MG63 (cell line): Measurements from ENCODE around the gene RFTN1. TPM values are rescaled to one million over a fixed set of nuclear protein-coding genes. Genes with fewer than 3 reads are reported as not detected.
"Not testable (repeated sequence)": the region's sequence is repeated elsewhere in the genome, so short reads cannot be mapped to it uniquely, and the experiment has no call there.

ENCODE experiments used
- DNase-seq: peaks from one replicate; pipeline ENCODE4 v3.0.0-alpha.2; 2020
- H3K27me3 ChIP-seq: fragments of 250-450 bp; sonication (Bioruptor Pico); 2 replicates; pipeline ENCODE4 v1.5.1; 2020; ENCODE audit warnings: mild to moderate bottlenecking, moderate library complexity
- H3K36me3 ChIP-seq: fragments of 250-450 bp; sonication (Bioruptor Pico); 2 replicates; pipeline ENCODE4 v1.5.1; 2020; ENCODE audit warnings: mild to moderate bottlenecking, moderate library complexity
- H3K4me3 ChIP-seq: fragments of 250-450 bp; sonication (Bioruptor Pico); 2 replicates; pipeline ENCODE4 v1.5.1; 2020; ENCODE audit warnings: mild to moderate bottlenecking, moderate library complexity
- H3K9me3 ChIP-seq: fragments of 250-450 bp; sonication (Bioruptor Pico); 2 replicates; pipeline ENCODE4 v1.5.1; 2020; ENCODE audit warnings: mild to moderate bottlenecking, moderate library complexity
- total RNA-seq: library from RNA; depleted of rRNA; stranded (reverse); fragments of >200 nt; shearing (Covaris generic); gene quantifications from 2 replicates; pipeline ENCODE4 v1.2.3, GENCODE V29; 2014; ENCODE audit warnings: low replicate concordance

Gene RFTN1
- total RNA-seq, 1 experiment from 2014 or later: 44.1 TPM

DNA sequence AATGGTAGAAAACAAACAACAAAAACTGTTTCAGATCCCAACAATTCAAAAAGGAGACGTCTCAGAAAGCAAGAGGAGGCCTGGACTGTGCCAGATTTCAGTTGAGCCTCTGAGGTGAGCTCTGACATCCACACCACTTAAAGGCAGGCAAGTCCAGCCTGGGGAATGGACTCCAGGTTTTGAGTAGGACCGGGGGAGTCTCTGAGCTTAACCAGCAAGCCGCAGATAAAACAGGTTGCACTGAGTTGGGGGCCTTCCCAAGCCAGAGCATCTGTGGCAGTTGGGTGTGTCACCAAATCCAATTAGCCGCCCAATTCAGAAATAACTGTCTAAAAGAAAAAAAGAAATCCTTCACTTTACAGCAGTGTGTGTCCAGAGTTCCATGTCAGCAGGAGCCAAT lies 193.8 kb downstream of the RFTN1 start:
- H3K4me3 ChIP-seq: no peak overlapping the region
- H3K36me3 ChIP-seq: peaks cover 2% of the 10 kb centered on the region; the same call in 1 of the 2 replicates
- DNase-seq: no peak
- no peaks in the 10 kb centered on the region for H3K27me3 ChIP-seq
- no peaks in the 10 kb centered on the region for H3K9me3 ChIP-seq

GRCh38 chr3:16319307-16319706 lies 194.2 kb downstream of the RFTN1 start:
- H3K36me3 ChIP-seq: peaks cover 2% of the 10 kb centered on the region; the same call in 1 of the 2 replicates
- H3K27me3 ChIP-seq: no peaks in the 10 kb centered on the region
- H3K9me3 ChIP-seq: no peaks in the 10 kb centered on the region
- DNase-seq: no peak
- H3K4me3 ChIP-seq: no peak overlapping the region

- no peaks in the 10 kb centered on the region for H3K9me3 ChIP-seq
- H3K4me3 ChIP-seq: no peak overlapping the region
- DNase-seq: no peak
- H3K27me3 ChIP-seq: no peaks in the 10 kb centered on the region
- H3K36me3 ChIP-seq: peaks cover 2% of the 10 kb centered on the region; the same call in 1 of the 2 replicates
These were observed 195.3 kb downstream of the RFTN1 start for GRCh38 chr3:16318176-16318575.

GRCh38 chr3:16317561-16317945 lies 195.9 kb downstream of the RFTN1 start:
- DNase-seq: no peak
- Histone ChIP-seq H3K9me3 (no peaks in the 10 kb centered on the region), H3K27me3 (no peaks in the 10 kb centered on the region), H3K4me3 (no peak overlapping the region), H3K36me3 (peaks cover 2% of the 10 kb centered on the region)

GRCh38 chr3:16316847-16317560 lies 196.5 kb downstream of the RFTN1 start:
- DNase-seq: no peak
- no peaks in the 10 kb centered on the region for H3K9me3 ChIP-seq
- no peak overlapping the region for H3K4me3 ChIP-seq
- H3K27me3 ChIP-seq: no peaks in the 10 kb centered on the region
- peaks cover 2% of the 10 kb centered on the region for H3K36me3 ChIP-seq

GRCh38 chr3:16316396-16316795 lies 197.1 kb downstream of the RFTN1 start:
- Histone ChIP-seq H3K4me3 (no peak overlapping the region), H3K36me3 (no peaks in the 10 kb centered on the region; the same call in none of the 2 replicates), H3K27me3 (no peaks in the 10 kb centered on the region), H3K9me3 (no peaks in the 10 kb centered on the region)
- DNase-seq: no peak

DNA sequence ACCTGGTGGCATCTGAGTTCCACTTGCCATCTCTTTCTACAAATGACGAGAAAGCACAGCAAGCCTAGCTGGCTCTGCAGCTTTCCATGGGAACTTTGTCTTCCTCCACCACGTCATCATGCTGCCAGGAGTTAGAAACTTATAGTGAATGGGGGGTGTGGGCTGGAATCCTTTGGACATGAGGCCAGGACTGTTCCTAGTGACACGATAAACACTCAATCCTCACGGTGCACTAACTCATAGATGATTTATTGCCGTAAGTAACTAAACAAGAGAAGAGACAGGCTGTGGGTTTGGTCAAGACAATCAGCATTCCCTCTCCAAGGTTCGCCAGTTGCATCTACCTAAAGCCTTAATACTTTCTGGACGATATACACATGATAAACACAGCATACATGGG lies 197.9 kb downstream of the RFTN1 start:
- no peaks in the 10 kb centered on the region for H3K27me3 ChIP-seq
- H3K36me3 ChIP-seq: no peaks in the 10 kb centered on the region; the same call in 1 of the 2 replicates
- no peak overlapping the region for H3K4me3 ChIP-seq
- no peak for DNase-seq
- H3K9me3 ChIP-seq: no peaks in the 10 kb centered on the region

GRCh38 chr3:16313886-16314645 lies 199.4 kb downstream of the RFTN1 start:
- H3K27me3 ChIP-seq: no peaks in the 10 kb centered on the region
- H3K36me3 ChIP-seq: no peaks in the 10 kb centered on the region; the same call in 1 of the 2 replicates
- H3K4me3 ChIP-seq: no peak overlapping the region
- H3K9me3 ChIP-seq: no peaks in the 10 kb centered on the region
- DNase-seq: no peak

DNA sequence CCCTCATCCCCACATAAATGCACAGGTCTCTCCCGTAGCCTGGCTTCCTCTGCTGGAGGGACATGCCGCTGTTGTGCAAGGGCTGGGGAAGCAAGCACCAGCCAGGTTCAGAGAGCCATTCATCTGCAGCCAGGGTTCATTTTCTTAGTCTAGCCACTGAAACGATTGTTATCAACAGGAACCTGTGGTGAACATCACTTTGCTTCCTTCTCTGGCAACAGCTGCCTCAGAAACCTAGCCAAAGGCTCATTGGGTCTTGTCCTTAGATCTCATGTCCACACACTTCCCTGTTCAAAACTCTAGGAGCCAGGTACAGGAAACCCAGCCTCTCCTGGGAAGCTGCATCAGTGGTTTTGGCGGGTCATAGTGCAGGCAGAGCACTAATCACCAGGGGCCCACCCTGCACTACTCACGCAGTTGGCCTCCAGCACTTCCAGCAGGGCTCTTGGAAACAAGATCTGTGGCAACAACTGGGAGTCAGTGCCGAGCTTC lies 201.5 kb downstream of the RFTN1 start:
- DNase-seq: peak; percentile 19
- H3K4me3 ChIP-seq: no peak overlapping the region
- no peaks in the 10 kb centered on the region for H3K27me3 ChIP-seq
- no peaks in the 10 kb centered on the region; the same call in 1 of the 2 replicates for H3K36me3 ChIP-seq
- no peaks in the 10 kb centered on the region for H3K9me3 ChIP-seq

DNA sequence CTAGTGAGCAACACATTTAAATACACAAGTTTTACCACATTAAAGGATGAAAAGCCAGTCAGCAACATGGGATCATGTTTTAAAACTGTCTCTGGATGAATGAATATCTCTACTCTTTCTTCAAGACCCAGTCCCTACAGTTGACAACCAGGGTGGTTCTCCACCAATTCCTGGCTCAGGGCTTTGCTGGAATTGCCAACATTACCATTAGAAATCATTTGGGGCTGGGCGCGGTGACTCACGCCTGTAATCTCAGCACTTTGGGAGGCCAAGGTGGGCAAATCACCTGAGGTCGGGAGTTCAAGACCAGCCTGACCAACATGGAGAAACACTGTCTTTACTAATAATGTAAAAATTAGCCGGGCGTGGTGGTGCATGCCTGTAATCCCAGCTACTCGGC lies 203.0 kb downstream of the RFTN1 start:
- H3K36me3 ChIP-seq, H3K27me3 ChIP-seq, H3K9me3 ChIP-seq, DNase-seq, H3K4me3 ChIP-seq: not testable (repeated sequence)

DNA sequence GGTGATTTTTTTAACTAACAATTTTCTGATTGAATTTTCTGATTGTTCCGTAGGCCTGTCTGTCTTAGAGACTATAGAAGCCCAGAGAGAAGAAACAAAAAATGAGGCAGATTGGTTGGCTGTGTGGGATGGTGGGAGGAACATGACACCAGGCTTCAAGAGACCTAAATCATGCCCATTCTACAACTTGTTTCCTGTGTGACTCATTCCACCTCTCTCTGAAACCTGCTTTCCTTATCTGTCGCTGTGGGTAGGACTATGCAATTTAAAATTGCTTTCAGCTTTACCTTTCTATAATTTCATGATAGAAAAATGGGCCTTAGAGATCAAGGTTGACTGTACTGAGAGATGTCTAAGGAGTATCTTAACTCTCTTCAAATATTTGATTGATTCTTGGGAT lies 203.9 kb downstream of the RFTN1 start:
- Histone ChIP-seq H3K4me3 (no peak overlapping the region), H3K9me3 (no peaks in the 10 kb centered on the region), H3K36me3 (no peaks in the 10 kb centered on the region; the same call in 1 of the 2 replicates), H3K27me3 (no peaks in the 10 kb centered on the region)
- no peak for DNase-seq

GRCh38 chr3:16308727-16309126 lies 204.8 kb downstream of the RFTN1 start:
- Histone ChIP-seq H3K9me3 (no peaks in the 10 kb centered on the region), H3K4me3 (no peak overlapping the region)

GRCh38 chr3:16307832-16308531 lies 205.5 kb downstream of the RFTN1 start:
- no peaks in the 10 kb centered on the region for H3K9me3 ChIP-seq
- H3K27me3 ChIP-seq: no peaks in the 10 kb centered on the region
- no peak overlapping the region for H3K4me3 ChIP-seq
- no peaks in the 10 kb centered on the region; the same call in 1 of the 2 replicates for H3K36me3 ChIP-seq
- no peak for DNase-seq

More at GRCh38 chr3:16308727-16309126, 204.8 kb downstream of the RFTN1 start:
- Histone ChIP-seq H3K36me3 (no peaks in the 10 kb centered on the region; the same call in 1 of the 2 replicates), H3K27me3 (no peaks in the 10 kb centered on the region)
- DNase-seq: no peak

DNA sequence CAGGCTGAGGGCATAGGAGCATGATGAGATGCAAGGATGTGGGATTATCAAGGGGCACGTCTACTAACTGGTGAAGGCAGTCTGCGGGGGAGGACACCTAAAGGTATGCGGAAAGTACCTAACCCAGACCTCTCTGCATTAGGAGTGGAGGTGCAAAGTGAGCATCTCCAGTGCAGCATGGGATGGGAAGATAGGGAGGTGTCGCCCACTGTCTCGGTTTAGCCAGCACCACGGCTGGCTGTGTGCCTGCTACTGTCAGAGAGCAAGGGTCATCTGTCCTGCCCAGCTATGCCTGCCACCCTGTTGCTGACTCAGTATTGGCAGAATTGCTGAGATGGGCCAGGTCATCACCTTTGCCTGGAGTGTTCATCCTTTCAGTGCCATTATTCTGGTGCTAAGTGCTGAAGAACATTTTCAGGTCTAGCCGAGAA lies 208.4 kb downstream of the RFTN1 start:
- Histone ChIP-seq H3K27me3 (no peaks in the 10 kb centered on the region), H3K4me3 (no peak overlapping the region), H3K9me3 (no peaks in the 10 kb centered on the region), H3K36me3 (no peaks in the 10 kb centered on the region)
- no peak for DNase-seq

DNA sequence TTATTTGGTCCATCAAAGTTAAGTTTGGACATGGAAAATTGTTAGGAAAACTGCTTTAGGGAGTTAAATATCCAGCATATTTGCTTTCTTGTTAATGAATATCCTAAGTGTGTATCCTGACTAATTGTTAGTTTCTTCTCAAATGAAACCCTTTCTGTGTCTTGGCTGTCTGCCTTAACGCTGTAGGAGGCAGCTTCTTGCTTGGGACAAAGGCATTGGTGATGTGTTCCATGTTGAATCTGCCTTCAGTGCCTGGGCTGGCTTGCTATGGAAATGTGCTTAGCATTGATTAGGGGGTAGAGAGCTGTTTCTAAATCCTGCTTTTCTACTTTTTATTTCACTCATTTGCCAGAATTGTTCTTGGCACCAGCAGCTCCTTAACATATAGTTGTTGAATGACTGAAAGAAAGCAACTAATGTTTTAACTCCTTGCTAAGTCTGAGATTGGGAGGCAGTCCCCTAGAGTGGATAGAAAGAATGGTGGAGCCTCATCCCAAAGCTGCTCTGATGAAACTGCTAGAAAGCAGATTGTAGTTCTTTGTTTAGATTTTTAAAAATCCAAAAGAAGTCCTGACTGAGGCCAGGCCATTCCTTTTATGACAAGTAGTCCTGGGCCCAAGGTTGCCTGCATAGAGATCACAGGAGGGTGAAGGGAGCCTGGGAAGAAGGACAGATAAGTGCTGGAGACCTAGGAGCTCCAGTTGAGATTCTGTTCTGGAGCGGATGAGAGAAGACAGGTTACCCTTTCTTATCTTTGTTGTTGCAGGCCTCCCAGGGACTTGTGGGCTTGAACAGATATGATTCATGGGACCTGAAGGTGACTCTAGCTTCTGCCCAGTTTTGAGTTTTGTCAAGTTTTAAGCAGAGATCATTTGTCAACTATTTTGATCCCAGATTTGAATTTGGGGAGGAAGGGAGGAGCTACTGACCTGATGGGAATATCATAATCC lies 209.2 kb downstream of the RFTN1 start:
- Histone ChIP-seq H3K9me3 (no peaks in the 10 kb centered on the region), H3K4me3 (no peak overlapping the region), H3K27me3 (no peaks in the 10 kb centered on the region), H3K36me3 (no peaks in the 10 kb centered on the region)
- no peak for DNase-seq

GRCh38 chr3:16303037-16303575 lies 210.4 kb downstream of the RFTN1 start:
- H3K4me3 ChIP-seq: no peak overlapping the region
- no peaks in the 10 kb centered on the region for H3K36me3 ChIP-seq
- H3K9me3 ChIP-seq: no peaks in the 10 kb centered on the region
- no peaks in the 10 kb centered on the region for H3K27me3 ChIP-seq
- peak; percentile 10 for DNase-seq
